Right cardiac atrium (tissue), 5 donors: ENCODE data around the gene TMEM38A. TPM values are rescaled to one million over a fixed set of nuclear protein-coding genes. Genes with fewer than 3 reads are reported as not detected.

Experiments used
- ATAC-seq, 2 donors: fragments of 200-7000 bp; cut with Tn5 transposase; one replicate each; pipeline versions ENCODE4 v1.8.0 to v1.9.1; 2020; ENCODE audit warnings: moderate library complexity in 2 of 2, mild to moderate bottlenecking in 1 of 2
- DNase-seq, 3 donors: peaks; one replicate each; pipeline ENCODE4 v3.0.0-alpha.2; 2020
- H3K27ac ChIP-seq: one replicate; pipeline ENCODE4 v1.5.1; 2013; ENCODE audit warnings: mild to moderate bottlenecking, low read length, control low read depth, moderate library complexity
- H3K27me3 ChIP-seq: one replicate; pipeline ENCODE4 v1.6.1; 2013; ENCODE audit not compliant: control insufficient read depth, insufficient read depth
- H3K4me1 ChIP-seq: one replicate; pipeline ENCODE4 v1.6.1; 2013; ENCODE audit warnings: low read length; ENCODE audit not compliant: control insufficient read depth, insufficient read depth
- H3K4me3 ChIP-seq: one replicate; pipeline ENCODE4 v1.5.1; 2013; ENCODE audit warnings: low read length, control low read depth
- H3K9me3 ChIP-seq: one replicate; pipeline ENCODE4 v1.6.1; 2013; ENCODE audit warnings: low read length; ENCODE audit not compliant: control insufficient read depth
- WGBS: extraction: QIAGEN DNeasy Blood & Tissue Kit; methylation state at CpG from one replicate; pipeline ENCODE4 v1.1.7; 2013; 5-methylcytosine and 5-hydroxymethylcytosine counted together
- intact Hi-C, 4 donors: fragments of 100-400 bp; cut with DNase I; formaldehyde crosslinking; loops; one replicate each; pipeline versions ENCODE4 v1.11.0 to v1.14.0; 2022 to 2023
- polyA plus RNA-seq: library from polyadenylated mRNA; stranded (reverse); fragments of 200-250 nt; gene quantifications from one replicate; pipeline ENCODE4 v1.2.3, GENCODE V29; 2013
- total RNA-seq, 4 donors: library from RNA; stranded (reverse); fragmentation: NEBNext Ultra II Directional; extraction: Animal tissue kit (Norgen Biotek cat#: 25700); gene quantifications; one replicate each; pipeline ENCODE4 v1.2.1, GENCODE V29; 2021
- donor health status: healthy with polysubstance abuse.
- donor health status: DM: no; HTN: yes; CAD: no.
- donor health status: DM: no; HTN: no; CAD: no.
- donor health status: DM: no; HTN: yes; CAD: no; lungs with severe emphysema.
- donor health status: DM: yes; HTN: yes; CAD: no.

TMEM38A gene
- total and polyA plus RNA-seq, 5 donors = 6.8 to 17.0 (median 13.5) TPM

GRCh38 chr19:16623066-16623465 is 37.9 kb upstream of the TMEM38A start:
- intact Hi-C loops = loop anchor here in 1 of 4 donors (10.0 kb wide), 1 partner anchor 48 kb away; the partner anchor contains the start of gene SLC35E1

GRCh38 chr19:16623576-16623975 is 37.4 kb upstream of the TMEM38A start:
- no peak for ATAC-seq

More at GRCh38 chr19:16623066-16623465, 37.9 kb upstream of the TMEM38A start:
- Histone ChIP-seq H3K27me3 (no peaks in the 10 kb centered on the region), H3K9me3 (no peaks in the 10 kb centered on the region), H3K27ac (no peak overlapping the region), H3K4me1 (peaks cover 25% of the 10 kb centered on the region), H3K4me3 (no peak overlapping the region)
- ATAC-seq (no peak), DNase-seq (no peak)
- whole genome bisulfite sequencing = 95% methylated on average over 2 of the region's 2 CpGs

GRCh38 chr19:16624236-16624635 is 36.7 kb upstream of the TMEM38A start:
- WGBS = 74% methylated on average over 10 of the region's 10 CpGs
- ATAC-seq (no peak), DNase-seq (no peak)
- no peaks in the 10 kb centered on the region for H3K27me3 ChIP-seq
- no peaks in the 10 kb centered on the region for H3K9me3 ChIP-seq
- intact Hi-C loops = loop anchor here in 1 of 4 donors (10.0 kb wide), 1 partner anchor 49 kb away; the partner anchor contains the start of gene SLC35E1
- H3K4me3 ChIP-seq = no peak overlapping the region
- no peak overlapping the region for H3K27ac ChIP-seq
- H3K4me1 ChIP-seq = peaks cover 22% of the 10 kb centered on the region

More at GRCh38 chr19:16623576-16623975, 37.4 kb upstream of the TMEM38A start:
- no peak for DNase-seq
- no peak overlapping the region for H3K4me3 ChIP-seq
- no peaks in the 10 kb centered on the region for H3K27me3 ChIP-seq
- peaks cover 25% of the 10 kb centered on the region for H3K4me1 ChIP-seq
- 77% methylated on average over 6 of the region's 6 CpGs for WGBS
- H3K27ac ChIP-seq = no peak overlapping the region
- H3K9me3 ChIP-seq = no peaks in the 10 kb centered on the region
- intact Hi-C loops = loop anchor here in 1 of 4 donors (10.0 kb wide), 1 partner anchor 49 kb away; the partner anchor contains the start of gene SLC35E1

GRCh38 chr19:16625163-16625958 is 35.6 kb upstream of the TMEM38A start:
- no peak for ATAC-seq
- Histone ChIP-seq H3K9me3 (no peaks in the 10 kb centered on the region), H3K4me3 (no peak overlapping the region), H3K27me3 (no peaks in the 10 kb centered on the region), H3K4me1 (peaks cover 14% of the 10 kb centered on the region), H3K27ac (peak overlapping the region; percentile 15)
- 66% methylated on average over 16 of the region's 16 CpGs for WGBS
- intact Hi-C loops = loop anchor here in 2 of 4 donors (5.0 to 10.0 kb wide), 2 partner anchors 51 to 53 kb away; partner anchors contain the start of gene SLC35E1 (in 2 of the 2)
- no peak for DNase-seq

- H3K4me3 ChIP-seq = peak overlapping the region; percentile 96
- no peak for DNase-seq
- peaks cover 7% of the 10 kb centered on the region for H3K4me1 ChIP-seq
- no peak overlapping the region for H3K27ac ChIP-seq
- intact Hi-C loops = loop anchor here in 2 of 4 donors (5.0 to 10.0 kb wide), 2 partner anchors 52 to 54 kb away; partner anchors contain the start of gene SLC35E1 (in 2 of the 2)
- H3K9me3 ChIP-seq = no peaks in the 10 kb centered on the region
- H3K27me3 ChIP-seq = no peaks in the 10 kb centered on the region
- no peak for ATAC-seq
- 2% methylated on average over 12 of the region's 12 CpGs for WGBS
Measured at GRCh38 chr19:16626796-16627192, 34.1 kb upstream of the TMEM38A start.

GRCh38 chr19:16627193-16627927 is 33.6 kb upstream of the TMEM38A start:
- no peaks in the 10 kb centered on the region for H3K27me3 ChIP-seq
- under 1% methylated on average over 52 of the region's 52 CpGs for whole genome bisulfite sequencing
- DNase-seq = peak; percentile 22 to 78 (median 71)
- intact Hi-C loops = loop anchor here in 2 of 4 donors (5.0 to 10.0 kb wide), 2 partner anchors 53 to 55 kb away; partner anchors contain the start of gene SLC35E1 (in 2 of the 2)
- H3K4me3 ChIP-seq = peak overlapping the region; percentile 96
- ATAC-seq = peak; percentile 1 to 2
- peaks cover 4% of the 10 kb centered on the region for H3K4me1 ChIP-seq
- no peaks in the 10 kb centered on the region for H3K9me3 ChIP-seq
- no peak overlapping the region for H3K27ac ChIP-seq

- no peaks in the 10 kb centered on the region for H3K27me3 ChIP-seq
- H3K4me1 ChIP-seq = peaks cover 4% of the 10 kb centered on the region
- intact Hi-C loops = loop anchor here in 2 of 4 donors (5.0 to 10.0 kb wide), 2 partner anchors 53 to 56 kb away; partner anchors contain the start of gene SLC35E1 (in 2 of the 2)
- WGBS = 1% methylated on average over 37 of the region's 38 CpGs
- DNase-seq (no peak), ATAC-seq (no peak)
- H3K9me3 ChIP-seq = no peaks in the 10 kb centered on the region
- peak overlapping the region; percentile 96 for H3K4me3 ChIP-seq
- no peak overlapping the region for H3K27ac ChIP-seq
Measured at GRCh38 chr19:16627928-16628182, 33.1 kb upstream of the TMEM38A start.

GRCh38 chr19:16628183-16628983 is 32.6 kb upstream of the TMEM38A start, which contains the start of gene MED26:
Gene MED26, minus strand, starts transcription at chr19:16628204. Its CDS starts 261 bp downstream, at chr19:16627943.
- peak; percentile 96 to 99 (median 98) for DNase-seq
- Histone ChIP-seq H3K9me3 (no peaks in the 10 kb centered on the region), H3K27ac (peak within 1 kb of the TSS; percentile 71), H3K4me1 (peaks cover 4% of the 10 kb centered on the region), H3K27me3 (no peaks in the 10 kb centered on the region), H3K4me3 (peak within 1 kb of the TSS; percentile 96)
- under 1% methylated on average over 98 of the region's 98 CpGs for WGBS
- peak; percentile 93 to 97 for ATAC-seq
- intact Hi-C loops = loop anchor here in 2 of 4 donors (5.0 to 10.0 kb wide), 2 partner anchors 54 to 56 kb away; partner anchors contain the start of gene SLC35E1 (in 2 of the 2)

- Histone ChIP-seq H3K4me3 (peak overlapping the region; percentile 49), H3K27me3 (no peaks in the 10 kb centered on the region), H3K9me3 (no peaks in the 10 kb centered on the region), H3K27ac (peak overlapping the region; percentile 71), H3K4me1 (peaks cover 4% of the 10 kb centered on the region)
- WGBS = 4% methylated on average over 23 of the region's 23 CpGs
- ATAC-seq (peak in 1 of 2 donors; percentile 7), DNase-seq (peak in 2 of 3 donors; percentile 29 to 73)
- intact Hi-C loops = loop anchor here in 2 of 4 donors (5.0 to 10.0 kb wide), 2 partner anchors 54 to 57 kb away; partner anchors contain the start of gene SLC35E1 (in 2 of the 2)
Measured at GRCh38 chr19:16628984-16629691, 31.8 kb upstream of the TMEM38A start.
